ENCODE results near the gene GLTPD2. TPM values are rescaled to one million over a fixed set of nuclear protein-coding genes. Genes with fewer than 3 reads are reported as not detected.

Gene GLTPD2
- total RNA-seq, 3 donors from 2014 or later: not detected

- TF ChIP-seq, protein P1, sequence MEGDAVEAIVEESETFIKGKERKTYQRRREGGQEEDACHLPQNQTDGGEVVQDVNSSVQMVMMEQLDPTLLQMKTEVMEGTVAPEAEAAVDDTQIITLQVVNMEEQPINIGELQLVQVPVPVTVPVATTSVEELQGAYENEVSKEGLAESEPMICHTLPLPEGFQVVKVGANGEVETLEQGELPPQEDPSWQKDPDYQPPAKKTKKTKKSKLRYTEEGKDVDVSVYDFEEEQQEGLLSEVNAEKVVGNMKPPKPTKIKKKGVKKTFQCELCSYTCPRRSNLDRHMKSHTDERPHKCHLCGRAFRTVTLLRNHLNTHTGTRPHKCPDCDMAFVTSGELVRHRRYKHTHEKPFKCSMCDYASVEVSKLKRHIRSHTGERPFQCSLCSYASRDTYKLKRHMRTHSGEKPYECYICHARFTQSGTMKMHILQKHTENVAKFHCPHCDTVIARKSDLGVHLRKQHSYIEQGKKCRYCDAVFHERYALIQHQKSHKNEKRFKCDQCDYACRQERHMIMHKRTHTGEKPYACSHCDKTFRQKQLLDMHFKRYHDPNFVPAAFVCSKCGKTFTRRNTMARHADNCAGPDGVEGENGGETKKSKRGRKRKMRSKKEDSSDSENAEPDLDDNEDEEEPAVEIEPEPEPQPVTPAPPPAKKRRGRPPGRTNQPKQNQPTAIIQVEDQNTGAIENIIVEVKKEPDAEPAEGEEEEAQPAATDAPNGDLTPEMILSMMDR (IDR thresholded peaks at IDR 0.05): peak; percentile 93
- DNase-seq: peak; percentile 89 to 93 (median 91)
- Histone ChIP-seq H3K4me3 (peak overlapping the region; percentile 29), H3K4me1 (ENCODE audit: low read depth) (peaks cover 36% of the 10 kb centered on the region), H3K9me3 (no peaks in the 10 kb centered on the region), H3K36me3 (ENCODE audit: low read depth) (no peaks in the 10 kb centered on the region)
- ATAC-seq: peak; percentile 94
- intact Hi-C loops (cut with DNase I, micrococcal nuclease): loop anchor here (5.0 to 10.0 kb wide), 3 partner anchors 65 to 97 kb away; no protein-coding TSS in a partner anchor
Observed at GRCh38 chr17:4789951-4790704, 1.4 kb downstream of the GLTPD2 start.

- Histone ChIP-seq H3K36me3 (ENCODE audit: low read depth) (no peaks in the 10 kb centered on the region), H3K4me1 (ENCODE audit: low read depth) (peaks cover 30% of the 10 kb centered on the region), H3K9me3 (no peaks in the 10 kb centered on the region), H3K4me3 (no peak overlapping the region)
- ATAC-seq (no peak), DNase-seq (no peak)
- TF ChIP-seq, protein P1 (IDR thresholded peaks at IDR 0.05): no peak
- intact Hi-C loops (cut with DNase I, micrococcal nuclease): no loop called here
Observed at GRCh38 chr17:4790705-4791088, 1.9 kb downstream of the GLTPD2 start.

DNA sequence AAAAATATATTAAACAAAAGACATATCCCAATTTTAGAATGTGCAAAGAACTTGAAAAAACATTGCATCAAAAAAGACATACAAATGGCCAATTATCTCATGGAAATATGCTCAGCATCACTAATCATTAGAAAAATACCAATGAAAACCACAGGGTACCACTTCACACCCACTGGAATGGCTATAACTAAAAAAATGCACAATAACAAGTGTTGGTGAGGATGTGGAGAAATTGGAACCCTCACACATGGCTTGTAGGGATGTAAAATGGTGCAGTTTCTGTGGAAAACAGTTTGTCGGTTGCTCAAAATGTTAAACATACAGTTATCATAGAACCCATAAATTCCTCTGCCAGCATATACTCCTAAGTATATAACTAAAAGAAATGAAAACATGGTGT is 6.4 kb downstream of the GLTPD2 start:
- DNase-seq (no peak), ATAC-seq (no peak)
- Histone ChIP-seq H3K9me3 (no peaks in the 10 kb centered on the region), H3K4me3 (no peak overlapping the region), H3K4me1 (ENCODE audit: low read depth) (peaks cover 9% of the 10 kb centered on the region), H3K36me3 (ENCODE audit: low read depth) (no peaks in the 10 kb centered on the region)
- intact Hi-C loops (cut with DNase I, micrococcal nuclease): no loop called here
- TF ChIP-seq, protein P1 (IDR thresholded peaks at IDR 0.05): no peak

DNA sequence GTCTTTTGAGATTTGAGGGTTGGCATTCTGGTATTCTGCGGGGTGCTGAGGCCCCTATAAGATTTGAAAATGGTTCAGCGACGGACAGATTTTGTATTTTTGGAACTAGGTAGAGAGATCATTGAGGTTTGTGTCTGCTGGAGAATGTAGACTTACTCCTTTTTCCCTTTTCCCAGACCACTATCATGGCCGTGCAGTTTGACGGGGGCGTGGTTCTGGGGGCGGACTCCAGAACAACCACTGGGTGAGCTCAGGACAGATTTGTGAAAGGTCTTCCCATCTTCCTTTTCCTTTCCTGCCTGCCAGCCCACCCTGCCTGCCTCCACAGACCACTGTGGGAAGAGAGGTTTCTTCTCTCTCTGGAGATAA is 7.8 kb downstream of the GLTPD2 start:
- Histone ChIP-seq H3K4me3 (peak overlapping the region; percentile 60), H3K36me3 (ENCODE audit: low read depth) (no peaks in the 10 kb centered on the region), H3K4me1 (ENCODE audit: low read depth) (peaks cover 9% of the 10 kb centered on the region), H3K9me3 (no peaks in the 10 kb centered on the region)
- TF ChIP-seq, protein P1 (IDR thresholded peaks at IDR 0.05): no peak
- intact Hi-C loops (cut with DNase I, micrococcal nuclease): no loop called here
- peak; percentile 43 for ATAC-seq
- peak in 2 of 3 donors; percentile 25 to 51 for DNase-seq

DNA sequence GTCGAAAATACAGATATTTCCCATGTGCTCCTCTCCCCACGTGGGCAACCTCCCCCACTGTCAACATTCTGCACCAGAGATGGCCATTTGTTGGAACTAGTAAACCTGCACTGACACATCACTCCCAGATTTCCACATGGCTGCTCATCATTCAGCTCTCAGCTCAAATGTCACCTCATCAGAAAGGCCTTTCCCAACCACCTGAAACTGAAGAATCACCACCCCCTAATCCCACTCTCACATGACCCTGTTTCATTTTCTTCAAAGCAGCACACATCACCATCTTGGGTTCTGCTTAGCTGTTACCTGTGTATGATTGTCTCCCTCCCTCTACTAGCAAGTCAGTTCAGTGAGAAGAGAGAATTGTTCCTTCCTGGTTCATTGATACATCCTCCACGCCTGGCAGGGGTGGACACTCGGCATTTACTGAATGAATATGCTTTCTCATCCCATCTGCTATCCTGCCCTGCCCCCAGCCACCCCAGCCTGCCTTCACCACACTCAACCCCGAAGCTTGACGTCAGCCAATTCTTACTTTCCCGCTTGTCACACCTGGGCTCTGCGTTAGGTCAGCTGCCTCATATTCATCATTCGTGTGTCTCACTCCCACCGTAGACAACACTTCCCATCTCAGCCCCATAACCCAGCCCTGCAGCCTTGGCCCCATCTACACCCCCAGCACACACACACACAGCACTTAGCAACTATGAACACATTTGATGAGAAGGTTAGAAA is 11.9 kb downstream of the GLTPD2 start:
- no peaks in the 10 kb centered on the region for H3K9me3 ChIP-seq
- TF ChIP-seq, protein P1 (IDR thresholded peaks at IDR 0.05): no peak
- H3K4me3 ChIP-seq: no peak overlapping the region
- no peaks in the 10 kb centered on the region for H3K36me3 ChIP-seq (ENCODE audit: low read depth)
- peaks cover 9% of the 10 kb centered on the region for H3K4me1 ChIP-seq (ENCODE audit: low read depth)
- ATAC-seq (no peak), DNase-seq (no peak)
- intact Hi-C loops (cut with DNase I, micrococcal nuclease): no loop called here
